Ovary (tissue), 9 donors: ENCODE data around the gene MTMR12. TPM values are rescaled to one million over a fixed set of nuclear protein-coding genes. Genes with fewer than 3 reads are reported as not detected.

ENCODE experiments used
- DNase-seq, 5 donors: peaks; one replicate each; pipeline ENCODE4 v3.0.0-alpha.2; 2019 to 2020
- H3K27ac ChIP-seq, 2 donors: fragments of 200-600 bp; one replicate each; pipeline versions ENCODE4 v1.5.1 to v1.8.0; 2019 to 2022
- H3K27me3 ChIP-seq: fragments of 200-600 bp; one replicate; pipeline ENCODE4 v1.8.0; 2022
- H3K36me3 ChIP-seq: fragments of 200-600 bp; sonication (generic); one replicate; pipeline ENCODE4 v1.5.1; 2019
- H3K4me1 ChIP-seq: one replicate; pipeline ENCODE4 v1.8.1; 2013; ENCODE audit warnings: mild to moderate bottlenecking, moderate library complexity; ENCODE audit not compliant: insufficient read depth
- H3K4me3 ChIP-seq: fragments of 200-600 bp; sonication (generic); one replicate; pipeline ENCODE4 v1.5.1; 2017
- H3K9me3 ChIP-seq, 2 donors: fragments of 200-600 bp in 1 of 2; sonication (generic) in 1 of 2; one replicate each; pipeline versions ENCODE4 v1.5.1 to v1.8.1; 2013 to 2019; ENCODE audit warnings: mild to moderate bottlenecking in 1 of 2, moderate library complexity in 1 of 2
- EP300 ChIP-seq: sonication (generic); formaldehyde crosslinking; IDR thresholded peaks from one replicate; pipeline ENCODE4 v1.6.1; 2017; ENCODE audit warnings: antibody characterized with exemption
- POLR2A ChIP-seq: fragments of 450-650 bp; IDR thresholded peaks from one replicate; pipeline ENCODE4 v1.6.1; 2017; ENCODE audit warnings: antibody characterized with exemption, mild to moderate bottlenecking, moderate library complexity
- WGBS, 3 donors: extraction: QIAGEN DNeasy Blood & Tissue Kit in 1 of 3; methylation state at CpG; one replicate each; pipeline versions ENCODE4 v1.1.5 to v1.1.7; 2013 to 2017; 5-methylcytosine and 5-hydroxymethylcytosine counted together
- intact Hi-C, 4 donors: fragments of 100-400 bp; cut with DNase I; formaldehyde crosslinking; loops; one replicate each; pipeline versions ENCODE4 v1.11.0 to v1.15.1; 2022 to 2023
- polyA plus RNA-seq, 2 donors: library from polyadenylated mRNA; stranded (reverse); fragments of 200-250 nt in 1 of 2; fragments of 350-450 nt in 1 of 2; fragmentation: Illumina TruSeq in 1 of 2; extraction: RNeasy Lipid Tissue Mini Kit (QIAGEN cat#74804) in 1 of 2; gene quantifications; one replicate each; pipeline ENCODE4 v1.2.3, GENCODE V29; 2013 to 2014
- small RNA-seq: library from RNA; depleted of rRNA; stranded (forward); fragments of <200 nt; gene quantifications from one replicate; pipeline ENCODE3, GENCODE V24; 2016
- total RNA-seq, 7 donors: library from RNA; depleted of rRNA in 2 of 7; stranded (reverse); fragments of >200 nt in 2 of 7; fragmentation: NEBNext Ultra II Directional in 3 of 7; extraction: Animal tissue kit (Norgen Biotek cat#: 25700) in 3 of 7; gene quantifications; one replicate each; pipeline versions ENCODE4 v1.1.0 to v1.2.4, GENCODE V29; 2016 to 2023
- TF ChIP-seq, protein P1 (sequence below), 3 donors: fragments of 450-650 bp in 2 of 3; fragments of 200-600 bp in 1 of 3; IDR thresholded peaks; one replicate each; pipeline versions ENCODE4 v1.5.1 to v1.8.0; 2016 to 2022; ENCODE audit warnings: antibody characterized with exemption in 3 of 3, mild to moderate bottlenecking in 1 of 3
- donor health status: DM: no; HTN: no; CAD: no; lungs with moderate emphysema.
- donor health status: DM: no; HTN: no; CAD: no.
- donor health status: Bipolar disorder and iron deficiency.
- donor health status: DM: yes; HTN: yes; CAD: no.
- donor health status: DM: no; HTN: no; CAD: no.
- donor health status: DM: yes; HTN: yes; CAD: no.

MTMR12 gene
- total and polyA plus RNA-seq, 9 donors = 14.9 to 39.0 (median 35.2) TPM

DNA sequence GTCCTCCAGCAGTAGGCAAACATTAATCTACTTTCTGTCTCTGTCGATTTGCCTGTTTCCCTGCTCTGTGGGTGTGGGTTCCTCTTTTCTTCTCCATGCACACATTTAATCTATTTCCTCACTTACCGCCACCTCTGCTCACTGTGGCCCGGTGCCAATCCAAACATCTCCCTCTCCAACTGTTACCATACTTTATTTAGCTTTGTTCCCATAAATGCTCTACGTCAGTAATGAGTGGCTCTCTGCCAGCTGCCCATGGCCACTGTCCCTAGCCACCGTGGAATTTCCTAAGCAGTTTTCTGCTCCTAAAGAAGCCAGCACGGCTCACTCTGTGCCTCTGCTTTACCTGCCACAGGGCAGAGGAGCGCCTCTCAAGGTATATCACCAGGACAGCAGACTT is 119.1 kb downstream of the MTMR12 start:
- intact Hi-C loops = no loop called here
- 11 to 17% (median 13%) methylated on average over 7 of the region's 7 CpGs for WGBS, 3 donors
- H3K4me1 ChIP-seq = peaks cover 1% of the 10 kb centered on the region
- H3K27me3 ChIP-seq = no peaks in the 10 kb centered on the region
- peak in 3 of 5 donors; percentile 62 to 73 (median 63) for DNase-seq
- H3K4me3 ChIP-seq = no peak overlapping the region
- TF ChIP-seq, protein P1, sequence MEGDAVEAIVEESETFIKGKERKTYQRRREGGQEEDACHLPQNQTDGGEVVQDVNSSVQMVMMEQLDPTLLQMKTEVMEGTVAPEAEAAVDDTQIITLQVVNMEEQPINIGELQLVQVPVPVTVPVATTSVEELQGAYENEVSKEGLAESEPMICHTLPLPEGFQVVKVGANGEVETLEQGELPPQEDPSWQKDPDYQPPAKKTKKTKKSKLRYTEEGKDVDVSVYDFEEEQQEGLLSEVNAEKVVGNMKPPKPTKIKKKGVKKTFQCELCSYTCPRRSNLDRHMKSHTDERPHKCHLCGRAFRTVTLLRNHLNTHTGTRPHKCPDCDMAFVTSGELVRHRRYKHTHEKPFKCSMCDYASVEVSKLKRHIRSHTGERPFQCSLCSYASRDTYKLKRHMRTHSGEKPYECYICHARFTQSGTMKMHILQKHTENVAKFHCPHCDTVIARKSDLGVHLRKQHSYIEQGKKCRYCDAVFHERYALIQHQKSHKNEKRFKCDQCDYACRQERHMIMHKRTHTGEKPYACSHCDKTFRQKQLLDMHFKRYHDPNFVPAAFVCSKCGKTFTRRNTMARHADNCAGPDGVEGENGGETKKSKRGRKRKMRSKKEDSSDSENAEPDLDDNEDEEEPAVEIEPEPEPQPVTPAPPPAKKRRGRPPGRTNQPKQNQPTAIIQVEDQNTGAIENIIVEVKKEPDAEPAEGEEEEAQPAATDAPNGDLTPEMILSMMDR (IDR thresholded peaks at IDR 0.05) = no peak
- no peak for TF ChIP-seq POLR2A
- TF ChIP-seq EP300 = peak; percentile 45
- H3K27ac ChIP-seq = no peak overlapping the region
- no peaks in the 10 kb centered on the region for H3K9me3 ChIP-seq
- no peaks in the 10 kb centered on the region for H3K36me3 ChIP-seq

DNA sequence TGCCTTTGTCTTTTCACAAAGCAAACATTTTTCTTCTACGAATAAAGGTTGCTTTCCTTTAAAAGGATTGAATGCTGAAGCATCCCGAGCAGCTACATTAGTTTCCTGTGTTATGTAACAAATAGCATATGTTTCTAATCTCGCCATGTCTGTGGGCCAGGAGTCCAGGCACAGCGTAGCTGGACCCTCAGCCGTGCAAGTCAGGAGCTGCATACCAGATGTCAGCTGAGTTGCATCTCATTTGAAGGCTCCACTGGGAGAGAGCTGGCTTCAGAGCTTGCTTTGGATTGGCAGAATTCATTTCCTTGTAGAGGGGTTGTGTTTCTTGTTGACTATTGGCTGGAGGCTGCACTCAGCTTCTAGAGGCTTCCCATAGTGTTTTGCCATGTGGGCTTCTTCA is 122.6 kb downstream of the MTMR12 start:
- Histone ChIP-seq H3K36me3 (no peaks in the 10 kb centered on the region), H3K27ac (no peak overlapping the region), H3K4me3 (no peak overlapping the region), H3K27me3 (no peaks in the 10 kb centered on the region), H3K4me1 (peaks cover 1% of the 10 kb centered on the region), H3K9me3 (no peaks in the 10 kb centered on the region)
- intact Hi-C loops = no loop called here
- TF ChIP-seq EP300 = no peak
- no peak for TF ChIP-seq POLR2A
- TF ChIP-seq, protein P1 (IDR thresholded peaks at IDR 0.05) = no peak
- 13 to 22% (median 15%) methylated on average over 5 of the region's 5 CpGs for WGBS, 3 donors
- DNase-seq = no peak

DNA sequence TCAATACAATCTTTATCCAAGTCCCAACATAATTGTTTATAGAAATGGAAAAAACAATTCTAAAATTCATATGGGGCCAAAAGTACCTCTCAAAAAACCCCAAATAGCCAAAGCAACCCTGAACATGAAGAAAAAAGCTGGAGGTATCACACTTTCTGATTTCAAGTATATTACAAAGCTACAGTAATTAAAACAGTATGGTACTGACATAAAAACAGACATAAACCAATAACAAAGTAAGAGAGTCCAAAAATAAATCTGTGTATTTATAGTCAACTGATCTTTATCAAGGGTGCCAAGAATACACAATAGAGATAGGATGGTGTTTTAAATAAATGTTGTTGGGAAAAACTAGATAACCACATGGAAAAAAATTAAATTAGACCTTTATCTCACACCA is 125.1 kb downstream of the MTMR12 start:
- Histone ChIP-seq H3K36me3 (no peaks in the 10 kb centered on the region), H3K4me3 (no peak overlapping the region), H3K9me3 (no peaks in the 10 kb centered on the region), H3K4me1 (no peaks in the 10 kb centered on the region), H3K27me3 (no peaks in the 10 kb centered on the region), H3K27ac (no peak overlapping the region)
- TF ChIP-seq, protein P1 (IDR thresholded peaks at IDR 0.05) = no peak
- no peak for TF ChIP-seq EP300
- TF ChIP-seq POLR2A = no peak
- intact Hi-C loops = no loop called here
- no peak for DNase-seq

DNA sequence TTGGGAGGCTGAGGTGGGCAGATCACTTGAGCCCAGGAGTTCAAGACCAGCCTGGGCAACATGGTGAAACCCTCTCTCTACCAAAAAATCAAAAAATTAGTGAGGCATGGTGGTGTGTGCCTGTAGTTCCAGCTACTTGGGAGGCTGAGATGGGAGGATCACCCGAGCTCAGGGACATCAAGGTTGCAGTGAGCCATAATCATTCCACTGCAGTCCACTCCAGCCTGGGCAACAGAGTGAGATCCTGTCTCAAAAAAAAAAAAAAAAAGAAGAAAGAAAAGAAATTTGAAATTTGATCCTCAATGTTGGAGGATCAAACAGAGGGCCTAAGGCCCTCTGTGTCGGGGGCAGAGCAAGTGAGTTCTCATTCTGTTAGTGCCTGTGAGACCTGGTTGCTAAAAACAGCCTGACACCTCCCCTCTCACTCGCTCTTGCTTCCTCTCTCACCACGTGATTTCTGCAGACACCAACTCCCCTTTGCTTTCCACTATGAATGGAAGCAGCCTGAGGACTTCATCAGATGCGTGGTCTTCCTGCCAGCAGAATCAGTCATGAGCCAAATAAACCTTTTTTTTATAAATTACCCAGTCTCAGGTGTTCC is 130.2 kb downstream of the MTMR12 start:
- no peak overlapping the region for H3K27ac ChIP-seq
- DNase-seq = no peak
- 70 to 72% (median 71%) methylated on average over 5 of the region's 5 CpGs for WGBS, 3 donors
- H3K27me3 ChIP-seq = no peaks in the 10 kb centered on the region
- TF ChIP-seq EP300 = no peak
- TF ChIP-seq, protein P1 (IDR thresholded peaks at IDR 0.05) = no peak
- TF ChIP-seq POLR2A = no peak
- intact Hi-C loops = no loop called here
- no peaks in the 10 kb centered on the region for H3K36me3 ChIP-seq
- no peak overlapping the region for H3K4me3 ChIP-seq
- H3K4me1 ChIP-seq = no peaks in the 10 kb centered on the region
- no peaks in the 10 kb centered on the region for H3K9me3 ChIP-seq

Small RNA genes within 50 kb of the gene (small RNA-seq; reads per million reads assigned to genes)
- gene RNU6-1079P = not detected
- not detected for gene RNU6-378P

Other genes with a start within 250 kb of the MTMR12 start
- 10 to 100 TPM; 63.9 to 88.9 (median 81.1) TPM for gene GOLPH3, start 138.6 kb downstream of the MTMR12 start, total RNA-seq
- 10 to 100 TPM; 54.2 to 80.2 TPM for gene GOLPH3, start 138.6 kb downstream of the MTMR12 start, polyA plus RNA-seq
- 10 to 100 TPM; 54.0 to 85.9 (median 74.9) TPM for gene ZFR, start 131.8 kb upstream of the MTMR12 start, total RNA-seq
- 10 to 100 TPM; 60.0 to 62.5 TPM for gene ZFR, start 131.8 kb upstream of the MTMR12 start, polyA plus RNA-seq